Right lobe of liver (tissue), 6 donors: ENCODE results near the gene ALG9. TPM values are rescaled to one million over a fixed set of nuclear protein-coding genes. Genes with fewer than 3 reads are reported as not detected.

Source experiments
- ATAC-seq, 4 donors: fragments of 200-7000 bp; cut with Tn5 transposase; one replicate each; pipeline ENCODE4 v1.9.1; 2020; ENCODE audit warnings: mild to moderate bottlenecking in 4 of 4, moderate library complexity in 4 of 4
- DNase-seq, 3 donors: peaks; one replicate each; pipeline ENCODE4 v3.0.0-alpha.2; 2020
- H3K27ac ChIP-seq, 3 donors: fragments of 200-600 bp; one replicate each; pipeline ENCODE4 v1.8.0; 2022
- H3K27me3 ChIP-seq, 2 donors: fragments of 200-600 bp; one replicate each; pipeline ENCODE4 v1.8.0; 2022
- H3K36me3 ChIP-seq, 4 donors: fragments of 200-600 bp; sonication (generic) in 1 of 4; one replicate each; pipeline versions ENCODE4 v1.5.1 to v1.8.0; 2017 to 2022; ENCODE audit warnings: control low read depth in 1 of 4
- H3K4me1 ChIP-seq, 4 donors: fragments of 200-600 bp; sonication (generic) in 1 of 4; one replicate each; pipeline versions ENCODE4 v1.5.1 to v1.8.0; 2017 to 2022; ENCODE audit warnings: control low read depth in 1 of 4
- H3K4me3 ChIP-seq, 3 donors: fragments of 200-600 bp; one replicate each; pipeline ENCODE4 v1.8.0; 2022
- H3K9me3 ChIP-seq, 4 donors: fragments of 200-600 bp; sonication (generic) in 1 of 4; one replicate each; pipeline versions ENCODE4 v1.5.1 to v1.8.0; 2017 to 2022; ENCODE audit warnings: control low read depth in 1 of 4
- POLR2A ChIP-seq: fragments of 450-650 bp; IDR thresholded peaks from one replicate; pipeline ENCODE4 v1.6.1; 2017; ENCODE audit warnings: antibody characterized with exemption, mild to moderate bottlenecking
- WGBS: methylation state at CpG from one replicate; pipeline ENCODE4 v1.1.6; 2018; ENCODE audit warnings: low coverage, low lambda C conversion rate; ENCODE audit not compliant: insufficient coverage; ENCODE audit errors: missing lambda C conversion rate; 5-methylcytosine and 5-hydroxymethylcytosine counted together
- intact Hi-C, 2 donors: fragments of 100-400 bp; cut with DNase I; formaldehyde crosslinking; loops; one replicate each; pipeline versions ENCODE4 v1.11.2 to v1.14.1; 2022
- total RNA-seq, 6 experiments: library from RNA; depleted of rRNA in 2 of 6; stranded (reverse); fragments of >200 nt in 2 of 6; fragmentation: NEBNext Ultra II Directional in 3 of 6; extraction: Animal tissue kit (Norgen Biotek cat#: 25700) in 3 of 6; gene quantifications; one replicate each; pipeline versions ENCODE4 v1.1.0 to v1.2.4, GENCODE V29; 2016 to 2023
- TF ChIP-seq, protein P1 (sequence below), 4 donors: fragments of 200-600 bp in 3 of 4; fragments of 450-650 bp in 1 of 4; IDR thresholded peaks; one replicate each; pipeline versions ENCODE4 v1.5.1 to v1.8.0; 2016 to 2022; ENCODE audit warnings: antibody characterized with exemption in 4 of 4, mild to moderate bottlenecking in 2 of 4
- donor health status: DM: no; HTN: yes; CAD: no.
- donor health status: DM: no; HTN: no; CAD: no.
- donor health status: DM: no; HTN: no; CAD: no.
- donor health status: DM: no; HTN: yes; CAD: no.
- donor health status: DM: no; HTN: yes; CAD: no.

The ALG9 gene
- total RNA-seq, 6 experiments from 2014 or later: 15.0 to 20.8 (median 18.2) TPM

DNA sequence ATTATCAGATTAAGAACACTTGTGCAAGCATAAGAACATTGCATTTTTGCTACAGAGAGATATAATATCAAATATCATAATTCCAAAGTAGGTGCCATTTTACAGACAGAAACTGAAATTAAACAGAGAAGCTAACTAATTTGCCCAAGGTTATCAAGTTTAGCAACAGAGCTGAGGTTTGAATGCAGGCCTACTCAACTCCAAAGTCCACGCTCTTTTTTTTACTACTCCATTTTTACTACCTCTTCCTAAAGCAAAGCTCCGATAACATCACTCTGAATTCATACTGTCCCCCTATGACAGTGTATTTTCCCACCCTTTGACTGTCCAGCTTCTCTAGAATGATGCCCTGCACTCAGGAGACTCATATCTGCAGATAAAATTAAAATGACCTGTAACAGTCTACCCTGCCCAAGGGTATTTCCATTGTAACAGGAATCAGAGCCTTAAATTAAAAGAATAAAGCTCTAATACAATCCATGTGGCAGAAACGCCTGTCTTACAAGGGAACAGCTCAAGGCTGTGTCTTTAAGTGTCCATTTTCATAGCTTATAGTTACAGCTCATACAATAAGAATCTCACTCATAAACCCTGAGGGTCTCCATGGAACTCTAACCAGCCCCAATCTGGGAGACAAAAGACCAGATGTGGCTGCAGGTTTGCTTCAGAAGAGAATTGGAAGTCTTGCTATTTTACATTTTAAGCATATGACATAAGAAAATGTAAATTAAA, 36.8 kb downstream of the ALG9 start:
- peak; percentile 27 to 55 (median 49) for ATAC-seq
- 51% methylated on average over 3 of the region's 3 CpGs for WGBS
- Histone ChIP-seq H3K27ac (peak overlapping the region; percentile 3 to 81 (median 63)), H3K27me3 (no peaks in the 10 kb centered on the region), H3K36me3 (no peaks in the 10 kb centered on the region), H3K4me1 (peaks cover 0 to 47% (median 22%) of the 10 kb centered on the region in 4 donors), H3K9me3 (no peaks in the 10 kb centered on the region), H3K4me3 (no peak overlapping the region)
- TF ChIP-seq, protein P1, sequence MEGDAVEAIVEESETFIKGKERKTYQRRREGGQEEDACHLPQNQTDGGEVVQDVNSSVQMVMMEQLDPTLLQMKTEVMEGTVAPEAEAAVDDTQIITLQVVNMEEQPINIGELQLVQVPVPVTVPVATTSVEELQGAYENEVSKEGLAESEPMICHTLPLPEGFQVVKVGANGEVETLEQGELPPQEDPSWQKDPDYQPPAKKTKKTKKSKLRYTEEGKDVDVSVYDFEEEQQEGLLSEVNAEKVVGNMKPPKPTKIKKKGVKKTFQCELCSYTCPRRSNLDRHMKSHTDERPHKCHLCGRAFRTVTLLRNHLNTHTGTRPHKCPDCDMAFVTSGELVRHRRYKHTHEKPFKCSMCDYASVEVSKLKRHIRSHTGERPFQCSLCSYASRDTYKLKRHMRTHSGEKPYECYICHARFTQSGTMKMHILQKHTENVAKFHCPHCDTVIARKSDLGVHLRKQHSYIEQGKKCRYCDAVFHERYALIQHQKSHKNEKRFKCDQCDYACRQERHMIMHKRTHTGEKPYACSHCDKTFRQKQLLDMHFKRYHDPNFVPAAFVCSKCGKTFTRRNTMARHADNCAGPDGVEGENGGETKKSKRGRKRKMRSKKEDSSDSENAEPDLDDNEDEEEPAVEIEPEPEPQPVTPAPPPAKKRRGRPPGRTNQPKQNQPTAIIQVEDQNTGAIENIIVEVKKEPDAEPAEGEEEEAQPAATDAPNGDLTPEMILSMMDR (IDR thresholded peaks at IDR 0.05): no peak
- no peak for TF ChIP-seq POLR2A
- no peak for DNase-seq
- intact Hi-C loops: no loop called here

DNA sequence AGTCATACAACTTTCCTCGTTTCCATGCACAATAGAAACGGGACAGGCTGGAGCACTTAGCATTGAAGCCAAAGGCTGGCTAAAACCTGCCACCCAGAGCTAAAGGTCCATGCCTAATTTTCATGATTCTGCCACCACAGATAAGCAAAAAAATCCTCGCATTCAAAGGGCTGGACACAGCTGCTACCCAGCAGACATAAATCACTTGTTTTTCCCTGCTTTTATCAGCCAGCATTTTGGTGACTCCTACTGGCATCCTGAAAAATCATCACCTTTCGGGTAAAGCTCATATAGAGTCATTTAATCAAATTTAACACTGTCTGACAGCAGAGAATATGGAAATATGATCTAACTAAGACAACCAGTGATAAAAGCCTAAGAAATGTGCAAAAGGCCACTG, 37.9 kb downstream of the ALG9 start:
- Histone ChIP-seq H3K4me1 (peaks cover 0 to 47% (median 22%) of the 10 kb centered on the region in 4 donors), H3K27me3 (no peaks in the 10 kb centered on the region), H3K4me3 (no peak overlapping the region), H3K36me3 (no peaks in the 10 kb centered on the region), H3K27ac (peak overlapping the region; percentile 52 to 81 (median 63)), H3K9me3 (no peaks in the 10 kb centered on the region)
- WGBS: 20% methylated on average over 4 of the region's 4 CpGs
- TF ChIP-seq POLR2A: no peak
- TF ChIP-seq, protein P1 (IDR thresholded peaks at IDR 0.05): peak; percentile 35 to 51 (median 50)
- peak in 1 of 3 donors; percentile 59 for DNase-seq
- peak; percentile 84 to 91 (median 84) for ATAC-seq
- intact Hi-C loops: no loop called here

DNA sequence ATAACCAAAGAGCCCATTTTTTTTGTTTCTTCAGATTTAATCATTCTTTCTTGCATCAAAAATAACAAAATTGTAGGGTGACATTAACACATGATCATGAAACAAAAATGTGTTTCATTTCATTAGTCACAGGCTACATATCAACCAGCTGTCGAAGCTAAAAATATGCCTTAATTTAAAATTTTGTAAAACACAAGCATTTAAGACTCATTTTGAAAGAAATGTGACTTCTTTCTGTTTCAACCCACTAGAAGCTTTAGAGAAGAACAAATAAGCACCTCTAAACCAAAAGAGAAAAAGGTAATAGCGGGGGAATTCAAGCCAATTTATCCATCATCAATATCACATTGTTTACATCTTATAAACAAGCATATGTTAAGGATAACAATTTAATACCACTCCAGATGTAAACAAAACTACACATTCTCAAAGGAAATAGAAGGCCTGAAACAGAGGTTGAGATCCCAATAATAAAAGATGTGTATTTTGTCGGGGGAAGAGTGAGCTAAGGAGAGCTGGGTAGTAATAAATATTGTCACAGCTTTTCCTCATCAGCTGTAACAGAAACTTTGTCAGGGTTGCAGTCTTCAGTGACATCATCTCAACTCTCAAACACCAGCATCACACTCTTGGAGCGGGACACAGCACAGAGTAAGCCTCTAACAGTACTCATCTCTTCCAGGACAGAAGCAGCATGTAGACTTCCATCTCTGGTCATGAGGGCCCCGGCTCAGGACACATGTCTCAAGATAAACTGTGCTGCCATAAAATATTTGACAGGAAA, 42.0 kb downstream of the ALG9 start:
- H3K27me3 ChIP-seq: no peaks in the 10 kb centered on the region
- H3K27ac ChIP-seq: no peak overlapping the region
- 92% methylated on average over 5 of the region's 5 CpGs for WGBS
- ATAC-seq (no peak), DNase-seq (no peak)
- H3K36me3 ChIP-seq: no peaks in the 10 kb centered on the region
- H3K4me3 ChIP-seq: no peak overlapping the region
- H3K4me1 ChIP-seq: peaks cover 0 to 23% (median 9%) of the 10 kb centered on the region in 4 donors
- H3K9me3 ChIP-seq: no peaks in the 10 kb centered on the region
- no peak for TF ChIP-seq POLR2A
- TF ChIP-seq, protein P1 (IDR thresholded peaks at IDR 0.05): no peak
- intact Hi-C loops: no loop called here

DNA sequence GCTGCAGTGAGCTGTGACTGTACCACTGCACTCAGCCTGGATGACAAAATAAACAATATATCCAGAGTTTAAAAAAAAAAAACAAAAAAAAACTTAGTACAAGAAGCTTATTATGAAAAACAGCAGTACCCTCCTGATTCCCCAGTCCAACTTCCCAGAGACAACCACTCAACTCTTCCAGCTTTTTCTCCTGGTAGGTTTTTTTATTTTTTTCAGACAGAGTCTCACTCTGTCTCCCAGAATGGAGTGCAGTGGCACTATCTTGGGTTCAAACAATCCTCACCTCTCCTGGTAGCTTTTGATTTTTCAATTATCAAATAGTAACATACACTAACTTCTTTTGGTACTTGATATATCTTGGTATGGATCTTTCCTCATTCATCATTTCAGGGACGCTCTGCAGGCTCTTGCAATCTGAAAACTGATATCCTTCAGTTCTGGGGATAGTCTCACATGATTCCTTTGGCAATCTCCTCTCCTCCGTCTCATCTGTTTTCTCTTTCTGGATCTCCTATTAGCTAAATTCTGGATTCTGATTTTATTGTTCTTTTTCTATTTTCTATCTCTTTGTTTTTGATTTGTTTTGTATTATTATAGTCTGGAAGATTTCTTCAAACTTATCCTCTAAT, 44.9 kb downstream of the ALG9 start:
- Histone ChIP-seq H3K36me3 (no peaks in the 10 kb centered on the region), H3K9me3 (no peaks in the 10 kb centered on the region), H3K4me3 (no peak overlapping the region), H3K27ac (peak overlapping the region in 1 of 3 donors; percentile 5), H3K27me3 (no peaks in the 10 kb centered on the region), H3K4me1 (peaks cover 0 to 28% (median 10%) of the 10 kb centered on the region in 4 donors)
- ATAC-seq (no peak), DNase-seq (no peak)
- TF ChIP-seq POLR2A: no peak
- TF ChIP-seq, protein P1 (IDR thresholded peaks at IDR 0.05): no peak
- WGBS: 70% methylated on average over 2 of the region's 2 CpGs
- intact Hi-C loops: no loop called here
